Hair follicle dermal papilla cell (primary cell): ENCODE measurements around the gene GAGE2A. TPM values are rescaled to one million over a fixed set of nuclear protein-coding genes. Genes with fewer than 3 reads are reported as not detected.

Source experiments
- total RNA-seq: library from RNA; depleted of rRNA; stranded (reverse); fragments of >200 nt; gene quantifications from 2 replicates; pipeline ENCODE4 v1.2.3, GENCODE V29; 2012

The GAGE2A gene, protein sequence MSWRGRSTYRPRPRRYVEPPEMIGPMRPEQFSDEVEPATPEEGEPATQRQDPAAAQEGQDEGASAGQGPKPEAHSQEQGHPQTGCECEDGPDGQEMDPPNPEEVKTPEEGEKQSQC
- total RNA-seq = not detected in 2 replicates

DNA sequence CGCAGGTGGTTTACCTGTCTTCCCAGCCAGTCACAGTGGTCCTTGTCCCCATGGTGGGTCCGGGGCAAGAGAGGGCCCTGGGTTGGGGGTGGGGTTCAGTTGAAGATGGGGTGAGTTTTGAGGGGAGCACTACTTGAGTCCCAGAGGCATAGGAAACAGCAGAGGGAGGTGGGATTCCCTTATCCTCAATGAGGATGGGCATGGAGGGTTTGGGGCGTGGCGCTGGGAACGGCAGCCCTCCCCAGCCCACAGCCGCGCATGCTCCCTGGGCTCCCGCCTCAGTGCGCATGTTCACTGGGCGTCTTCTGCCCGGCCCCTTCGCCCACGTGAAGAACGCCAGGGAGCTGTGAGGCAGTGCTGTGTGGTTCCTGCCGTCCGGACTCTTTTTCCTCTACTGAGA lies at the start of gene GAGE2A:
Gene GAGE2A (plus strand): TSS at position 301 of the 400 bp plus-strand sequence. CDS start 1,155 bp downstream, outside the sequence.

DNA sequence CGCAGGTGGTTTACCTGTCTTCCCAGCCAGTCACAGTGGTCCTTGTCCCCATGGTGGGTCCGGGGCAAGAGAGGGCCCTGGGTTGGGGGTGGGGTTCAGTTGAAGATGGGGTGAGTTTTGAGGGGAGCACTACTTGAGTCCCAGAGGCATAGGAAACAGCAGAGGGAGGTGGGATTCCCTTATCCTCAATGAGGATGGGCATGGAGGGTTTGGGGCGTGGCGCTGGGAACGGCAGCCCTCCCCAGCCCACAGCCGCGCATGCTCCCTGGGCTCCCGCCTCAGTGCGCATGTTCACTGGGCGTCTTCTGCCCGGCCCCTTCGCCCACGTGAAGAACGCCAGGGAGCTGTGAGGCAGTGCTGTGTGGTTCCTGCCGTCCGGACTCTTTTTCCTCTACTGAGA lies 47.9 kb upstream of the GAGE2A start, which contains the start of gene GAGE12D:
Gene GAGE12D (plus strand): TSS at position 301 of the 400 bp plus-strand sequence. CDS start 1,155 bp downstream, outside the sequence.

DNA sequence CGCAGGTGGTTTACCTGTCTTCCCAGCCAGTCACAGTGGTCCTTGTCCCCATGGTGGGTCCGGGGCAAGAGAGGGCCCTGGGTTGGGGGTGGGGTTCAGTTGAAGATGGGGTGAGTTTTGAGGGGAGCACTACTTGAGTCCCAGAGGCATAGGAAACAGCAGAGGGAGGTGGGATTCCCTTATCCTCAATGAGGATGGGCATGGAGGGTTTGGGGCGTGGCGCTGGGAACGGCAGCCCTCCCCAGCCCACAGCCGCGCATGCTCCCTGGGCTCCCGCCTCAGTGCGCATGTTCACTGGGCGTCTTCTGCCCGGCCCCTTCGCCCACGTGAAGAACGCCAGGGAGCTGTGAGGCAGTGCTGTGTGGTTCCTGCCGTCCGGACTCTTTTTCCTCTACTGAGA lies 38.3 kb upstream of the GAGE2A start, which contains the start of gene GAGE12E:
Gene GAGE12E (plus strand): TSS at position 301 of the 400 bp plus-strand sequence. CDS start 1,155 bp downstream, outside the sequence.

DNA sequence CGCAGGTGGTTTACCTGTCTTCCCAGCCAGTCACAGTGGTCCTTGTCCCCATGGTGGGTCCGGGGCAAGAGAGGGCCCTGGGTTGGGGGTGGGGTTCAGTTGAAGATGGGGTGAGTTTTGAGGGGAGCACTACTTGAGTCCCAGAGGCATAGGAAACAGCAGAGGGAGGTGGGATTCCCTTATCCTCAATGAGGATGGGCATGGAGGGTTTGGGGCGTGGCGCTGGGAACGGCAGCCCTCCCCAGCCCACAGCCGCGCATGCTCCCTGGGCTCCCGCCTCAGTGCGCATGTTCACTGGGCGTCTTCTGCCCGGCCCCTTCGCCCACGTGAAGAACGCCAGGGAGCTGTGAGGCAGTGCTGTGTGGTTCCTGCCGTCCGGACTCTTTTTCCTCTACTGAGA lies 28.8 kb upstream of the GAGE2A start, which contains the start of gene GAGE12F:
Gene GAGE12F (plus strand): TSS at position 301 of the 400 bp plus-strand sequence. CDS start 1,155 bp downstream, outside the sequence.

GRCh38 chrX:49570100-49570499 lies 19.2 kb upstream of the GAGE2A start, which contains the start of gene GAGE12G:
Gene GAGE12G (plus strand): TSS chrX:49570400. CDS start chrX:49571555, 1,155 bp downstream.

DNA sequence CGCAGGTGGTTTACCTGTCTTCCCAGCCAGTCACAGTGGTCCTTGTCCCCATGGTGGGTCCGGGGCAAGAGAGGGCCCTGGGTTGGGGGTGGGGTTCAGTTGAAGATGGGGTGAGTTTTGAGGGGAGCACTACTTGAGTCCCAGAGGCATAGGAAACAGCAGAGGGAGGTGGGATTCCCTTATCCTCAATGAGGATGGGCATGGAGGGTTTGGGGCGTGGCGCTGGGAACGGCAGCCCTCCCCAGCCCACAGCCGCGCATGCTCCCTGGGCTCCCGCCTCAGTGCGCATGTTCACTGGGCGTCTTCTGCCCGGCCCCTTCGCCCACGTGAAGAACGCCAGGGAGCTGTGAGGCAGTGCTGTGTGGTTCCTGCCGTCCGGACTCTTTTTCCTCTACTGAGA lies 9.6 kb upstream of the GAGE2A start, which contains the start of gene GAGE12H:
Gene GAGE12H (plus strand): TSS at position 301 of the 400 bp plus-strand sequence. CDS start 1,155 bp downstream, outside the sequence.

DNA sequence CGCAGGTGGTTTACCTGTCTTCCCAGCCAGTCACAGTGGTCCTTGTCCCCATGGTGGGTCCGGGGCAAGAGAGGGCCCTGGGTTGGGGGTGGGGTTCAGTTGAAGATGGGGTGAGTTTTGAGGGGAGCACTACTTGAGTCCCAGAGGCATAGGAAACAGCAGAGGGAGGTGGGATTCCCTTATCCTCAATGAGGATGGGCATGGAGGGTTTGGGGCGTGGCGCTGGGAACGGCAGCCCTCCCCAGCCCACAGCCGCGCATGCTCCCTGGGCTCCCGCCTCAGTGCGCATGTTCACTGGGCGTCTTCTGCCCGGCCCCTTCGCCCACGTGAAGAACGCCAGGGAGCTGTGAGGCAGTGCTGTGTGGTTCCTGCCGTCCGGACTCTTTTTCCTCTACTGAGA lies 9.4 kb downstream of the GAGE2A start, which contains the start of gene GAGE1:
Gene GAGE1 (plus strand): TSS at position 301 of the 400 bp plus-strand sequence. CDS start 1,155 bp downstream, outside the sequence.

Other genes starting within 250 kb of the GAGE2A start
- not detected in 2 replicates for gene GAGE12C, start 57.3 kb upstream of the GAGE2A start, total RNA-seq
- not detected in 2 replicates for gene GAGE12D, start 47.8 kb upstream of the GAGE2A start, total RNA-seq
- gene GAGE12E, start 38.2 kb upstream of the GAGE2A start, total RNA-seq = not detected in 2 replicates
- not detected in 2 replicates for gene GAGE12F, start 28.7 kb upstream of the GAGE2A start, total RNA-seq
- gene GAGE12G, start 19.1 kb upstream of the GAGE2A start, total RNA-seq = not detected in 2 replicates
- not detected in 2 replicates for gene GAGE12H, start 9.5 kb upstream of the GAGE2A start, total RNA-seq
- not detected in 2 replicates for gene GAGE1, start 9.5 kb downstream of the GAGE2A start, total RNA-seq
- not detected in 2 replicates for gene PAGE1, start 106.5 kb downstream of the GAGE2A start, total RNA-seq
- gene PAGE4, start 239.8 kb downstream of the GAGE2A start, total RNA-seq = not detected in 2 replicates